Large intestine (tissue), 12 donors: ENCODE data around the gene CDC42BPB. TPM values are rescaled to one million over a fixed set of nuclear protein-coding genes. Genes with fewer than 3 reads are reported as not detected.

ENCODE experiments used
- DNase-seq, 2 donors: peaks; one replicate each; pipeline versions ENCODE4 v3.0.0 to v3.0.0-alpha.2; 2013
- H3K27ac ChIP-seq: one replicate; pipeline ENCODE4 v1.5.1; 2013; ENCODE audit warnings: low read length
- H3K27me3 ChIP-seq: 2 replicates; pipeline ENCODE4 v1.6.1; 2013; ENCODE audit warnings: low read length; ENCODE audit not compliant: control insufficient read depth, insufficient read depth
- H3K36me3 ChIP-seq: 2 replicates; pipeline ENCODE4 v1.6.1; 2013; ENCODE audit warnings: low read length; ENCODE audit not compliant: control insufficient read depth, insufficient read depth
- H3K4me1 ChIP-seq: one replicate; pipeline ENCODE4 v1.6.1; 2013; ENCODE audit warnings: low read length; ENCODE audit not compliant: control insufficient read depth, insufficient read depth
- H3K4me3 ChIP-seq: one replicate; pipeline ENCODE4 v1.5.1; 2013; ENCODE audit warnings: low read length
- H3K9me3 ChIP-seq: one replicate; pipeline ENCODE4 v1.6.1; 2013; ENCODE audit warnings: mild to moderate bottlenecking, low read depth, low read length, moderate library complexity; ENCODE audit not compliant: control insufficient read depth
- WGBS: methylation state at CpG from one replicate; pipeline ENCODE4 v1.1.5; 2013; ENCODE audit warnings: low lambda C conversion rate; ENCODE audit not compliant: insufficient coverage; 5-methylcytosine and 5-hydroxymethylcytosine counted together
- long read RNA-seq, 11 donors: transcript quantifications; one replicate each; lab custom pipeline, GENCODE V29; 2026
- polyA plus RNA-seq: library from polyadenylated mRNA; unstranded; fragments of 120-200 nt; gene quantifications from one replicate; pipeline ENCODE4 v1.2.1, GENCODE V29; 2013

The CDC42BPB gene, protein sequence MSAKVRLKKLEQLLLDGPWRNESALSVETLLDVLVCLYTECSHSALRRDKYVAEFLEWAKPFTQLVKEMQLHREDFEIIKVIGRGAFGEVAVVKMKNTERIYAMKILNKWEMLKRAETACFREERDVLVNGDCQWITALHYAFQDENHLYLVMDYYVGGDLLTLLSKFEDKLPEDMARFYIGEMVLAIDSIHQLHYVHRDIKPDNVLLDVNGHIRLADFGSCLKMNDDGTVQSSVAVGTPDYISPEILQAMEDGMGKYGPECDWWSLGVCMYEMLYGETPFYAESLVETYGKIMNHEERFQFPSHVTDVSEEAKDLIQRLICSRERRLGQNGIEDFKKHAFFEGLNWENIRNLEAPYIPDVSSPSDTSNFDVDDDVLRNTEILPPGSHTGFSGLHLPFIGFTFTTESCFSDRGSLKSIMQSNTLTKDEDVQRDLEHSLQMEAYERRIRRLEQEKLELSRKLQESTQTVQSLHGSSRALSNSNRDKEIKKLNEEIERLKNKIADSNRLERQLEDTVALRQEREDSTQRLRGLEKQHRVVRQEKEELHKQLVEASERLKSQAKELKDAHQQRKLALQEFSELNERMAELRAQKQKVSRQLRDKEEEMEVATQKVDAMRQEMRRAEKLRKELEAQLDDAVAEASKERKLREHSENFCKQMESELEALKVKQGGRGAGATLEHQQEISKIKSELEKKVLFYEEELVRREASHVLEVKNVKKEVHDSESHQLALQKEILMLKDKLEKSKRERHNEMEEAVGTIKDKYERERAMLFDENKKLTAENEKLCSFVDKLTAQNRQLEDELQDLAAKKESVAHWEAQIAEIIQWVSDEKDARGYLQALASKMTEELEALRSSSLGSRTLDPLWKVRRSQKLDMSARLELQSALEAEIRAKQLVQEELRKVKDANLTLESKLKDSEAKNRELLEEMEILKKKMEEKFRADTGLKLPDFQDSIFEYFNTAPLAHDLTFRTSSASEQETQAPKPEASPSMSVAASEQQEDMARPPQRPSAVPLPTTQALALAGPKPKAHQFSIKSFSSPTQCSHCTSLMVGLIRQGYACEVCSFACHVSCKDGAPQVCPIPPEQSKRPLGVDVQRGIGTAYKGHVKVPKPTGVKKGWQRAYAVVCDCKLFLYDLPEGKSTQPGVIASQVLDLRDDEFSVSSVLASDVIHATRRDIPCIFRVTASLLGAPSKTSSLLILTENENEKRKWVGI (N-terminal part only)
- polyA plus RNA-seq, result 72.5 TPM
- long read RNA-seq, donor 1, result 0 reads
- long read RNA-seq, donor 2, partial matches to known transcripts, result 11 of 11 reads
- long read RNA-seq, donor 2, other reads (novel, unspliced or antisense), result 0 of 11 reads
- long read RNA-seq, donor 3, result 0 reads
- long read RNA-seq, donor 4, result 0 reads
- long read RNA-seq, donor 5, full-length matches to known transcripts, result 2 of 2 reads
- long read RNA-seq, donor 5, partial matches to known transcripts, result 0 of 2 reads
- long read RNA-seq, donor 5, other reads (novel, unspliced or antisense), result 0 of 2 reads
- long read RNA-seq, donor 6, partial matches to known transcripts, result 8 of 8 reads
- long read RNA-seq, donor 6, other reads (novel, unspliced or antisense), result 0 of 8 reads
- long read RNA-seq, donor 7, partial matches to known transcripts, result 6 of 6 reads
- long read RNA-seq, donor 7, other reads (novel, unspliced or antisense), result 0 of 6 reads
- long read RNA-seq, donor 8, partial matches to known transcripts, result 98 of 99 reads
- long read RNA-seq, donor 8, other reads (novel, unspliced or antisense), result 0 of 99 reads
- long read RNA-seq, donor 9, partial matches to known transcripts, result 8 of 9 reads
- long read RNA-seq, donor 9, other reads (novel, unspliced or antisense), result 0 of 9 reads
- long read RNA-seq, donor 10, full-length matches to known transcripts, result 2 of 8 reads
- long read RNA-seq, donor 10, partial matches to known transcripts, result 6 of 8 reads
- long read RNA-seq, donor 10, other reads (novel, unspliced or antisense), result 0 of 8 reads
- long read RNA-seq, donor 11, result 0 reads

DNA sequence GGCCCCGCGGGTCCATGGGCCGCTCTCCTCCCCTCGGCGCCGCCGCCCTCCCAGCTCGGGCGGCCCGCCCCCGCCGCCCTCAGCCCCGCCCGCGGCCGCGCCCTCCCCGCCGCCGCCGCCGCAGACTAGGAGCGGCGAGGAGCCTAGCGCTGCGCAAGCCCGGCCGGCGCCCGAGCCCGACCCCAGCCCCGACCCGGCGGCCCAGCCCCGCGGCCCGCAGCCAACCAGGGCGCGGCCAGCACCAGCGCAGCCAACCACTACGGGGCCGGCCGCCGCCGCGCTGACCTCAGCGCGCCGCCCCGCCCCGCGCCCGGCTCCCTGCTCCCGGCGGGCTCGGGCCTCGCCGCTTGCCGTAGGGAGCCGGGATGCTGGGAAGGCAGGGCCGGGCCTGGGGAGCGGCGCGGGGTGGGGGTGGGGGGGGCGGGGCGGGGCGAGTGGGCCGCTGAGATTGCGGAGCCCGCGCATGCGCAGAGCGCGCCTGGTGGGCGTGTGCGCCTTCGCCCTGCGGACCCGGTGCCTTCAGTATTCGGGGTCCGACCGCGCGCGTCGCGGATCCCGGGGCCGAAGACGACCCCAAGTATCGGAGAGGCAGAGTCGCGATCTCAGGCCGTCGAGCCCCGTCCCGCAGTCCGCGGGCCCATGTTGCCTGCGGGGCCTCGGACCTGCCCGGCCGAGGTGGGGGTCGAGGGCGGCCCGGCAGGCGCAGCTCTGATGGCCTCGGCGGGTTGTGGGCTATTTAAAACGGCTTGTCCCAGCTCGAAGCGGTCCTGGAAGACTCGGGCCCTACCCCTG is at the start of gene CDC42BPB:
CDC42BPB (minus strand) TSS at position 178 of the 792 bp plus-strand sequence. CDS start 376 bp downstream, outside the sequence.
- no peaks in the 10 kb centered on the region for H3K9me3 ChIP-seq
- no CpG with 5 or more reads among the region's 113 CpGs for WGBS
- H3K4me1 ChIP-seq, result peaks cover 19% of the 10 kb centered on the region
- no peaks in the 10 kb centered on the region for H3K27me3 ChIP-seq
- H3K4me3 ChIP-seq, result peak within 1 kb of the TSS; percentile 91
- H3K27ac ChIP-seq, result peak within 1 kb of the TSS; percentile 89
- peak; percentile 92 to 96 for DNase-seq
- peaks cover 5% of the 10 kb centered on the region for H3K36me3 ChIP-seq

DNA sequence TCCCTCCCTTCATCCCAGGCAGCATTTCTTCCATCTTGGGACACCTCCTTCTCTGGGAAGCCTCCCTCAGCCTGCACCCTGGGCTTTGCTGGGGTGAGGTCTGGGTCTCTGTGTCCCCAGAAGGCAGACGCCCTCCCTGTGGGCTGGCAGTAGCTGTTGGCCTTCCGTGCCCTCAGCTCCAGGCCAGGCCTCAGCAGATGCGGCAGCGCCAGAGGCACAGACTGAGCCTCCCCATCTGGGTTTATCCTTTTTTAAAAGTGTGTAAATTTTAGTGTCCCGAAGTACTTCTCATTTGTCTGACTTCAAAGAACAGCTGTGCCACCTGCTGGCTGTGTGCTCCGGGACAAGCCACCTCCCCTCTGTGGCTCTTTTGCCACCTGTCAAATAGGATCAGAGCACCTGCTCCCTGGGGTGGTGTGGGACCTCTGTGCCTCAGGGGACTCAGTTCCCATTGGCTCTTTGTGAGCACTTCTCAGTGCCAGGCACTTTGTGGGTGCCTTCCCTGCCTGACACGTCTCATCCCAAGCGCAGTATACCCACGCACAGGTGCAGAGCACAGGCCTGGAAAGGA is 48.3 kb upstream of the CDC42BPB start:
- WGBS, result 80% methylated on average over 1 of the region's 9 CpGs
- Histone ChIP-seq H3K27ac (no peak overlapping the region), H3K4me3 (no peak overlapping the region), H3K9me3 (peaks cover 10% of the 10 kb centered on the region), H3K27me3 (peaks cover 32% of the 10 kb centered on the region), H3K36me3 (peaks cover 5% of the 10 kb centered on the region), H3K4me1 (peaks cover 43% of the 10 kb centered on the region)
- DNase-seq, result no peak

DNA sequence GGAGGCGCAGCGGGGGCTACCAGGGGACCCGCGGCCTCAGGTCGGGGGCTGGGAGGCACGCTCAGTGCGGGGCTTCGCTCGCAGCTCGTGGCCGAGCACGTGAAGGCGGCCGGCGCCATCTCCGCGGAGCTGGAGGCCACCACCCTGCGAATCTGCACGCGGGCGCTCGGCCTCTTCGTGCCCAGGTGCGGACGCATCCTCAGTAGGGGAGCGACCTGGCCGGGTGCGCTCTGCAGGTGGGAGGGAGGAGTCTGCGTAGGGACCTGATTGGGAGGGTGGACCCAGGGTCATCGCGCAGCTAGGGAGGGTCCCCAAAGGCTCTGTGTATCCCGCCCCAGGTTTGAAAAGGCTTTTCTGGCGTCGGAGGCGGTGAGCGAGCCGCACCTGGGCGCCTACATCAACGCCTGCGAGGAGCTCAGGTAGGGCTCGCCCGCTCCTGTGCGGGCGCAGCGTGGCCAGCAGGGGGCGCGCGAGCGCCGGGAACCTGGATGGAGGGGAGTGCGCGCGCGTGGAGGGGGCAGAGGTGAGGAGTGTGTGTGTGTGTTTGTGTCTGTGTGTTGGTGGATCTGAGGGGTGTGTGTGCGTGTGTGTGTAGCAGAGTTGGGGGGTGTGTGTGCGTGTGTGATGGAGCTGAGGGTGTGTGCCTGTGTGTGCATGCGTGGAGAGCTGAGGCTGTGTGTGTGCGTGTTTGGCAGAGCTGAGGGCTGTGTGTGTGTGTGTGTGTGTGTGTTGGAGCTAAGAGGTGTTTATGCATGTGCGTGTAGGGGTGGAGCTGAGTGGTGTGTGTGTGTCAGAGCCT is 47.5 kb upstream of the CDC42BPB start:
- no CpG with 5 or more reads among the region's 59 CpGs for WGBS
- H3K9me3 ChIP-seq, result peaks cover 10% of the 10 kb centered on the region
- peaks cover 32% of the 10 kb centered on the region for H3K27me3 ChIP-seq
- H3K4me3 ChIP-seq, result peak overlapping the region; percentile 32
- DNase-seq, result peak; percentile 70 to 76
- H3K36me3 ChIP-seq, result peaks cover 5% of the 10 kb centered on the region
- H3K27ac ChIP-seq, result no peak overlapping the region
- peaks cover 48% of the 10 kb centered on the region for H3K4me1 ChIP-seq

DNA sequence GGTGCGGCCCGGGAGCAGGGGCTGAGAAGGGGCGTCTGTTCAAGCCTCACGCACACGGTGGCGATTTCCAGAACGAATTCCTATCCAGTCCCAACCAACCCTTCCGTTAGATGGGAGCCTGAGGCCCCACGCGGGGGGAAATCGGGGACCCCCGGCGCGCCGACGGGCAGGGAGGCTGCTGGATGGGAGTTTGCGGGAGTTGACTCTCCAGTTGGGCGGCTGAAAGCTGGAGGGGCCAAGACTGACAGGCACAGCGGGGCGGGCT is 47.0 kb upstream of the CDC42BPB start:
- Histone ChIP-seq H3K9me3 (peaks cover 10% of the 10 kb centered on the region), H3K4me1 (peaks cover 53% of the 10 kb centered on the region)

DNA sequence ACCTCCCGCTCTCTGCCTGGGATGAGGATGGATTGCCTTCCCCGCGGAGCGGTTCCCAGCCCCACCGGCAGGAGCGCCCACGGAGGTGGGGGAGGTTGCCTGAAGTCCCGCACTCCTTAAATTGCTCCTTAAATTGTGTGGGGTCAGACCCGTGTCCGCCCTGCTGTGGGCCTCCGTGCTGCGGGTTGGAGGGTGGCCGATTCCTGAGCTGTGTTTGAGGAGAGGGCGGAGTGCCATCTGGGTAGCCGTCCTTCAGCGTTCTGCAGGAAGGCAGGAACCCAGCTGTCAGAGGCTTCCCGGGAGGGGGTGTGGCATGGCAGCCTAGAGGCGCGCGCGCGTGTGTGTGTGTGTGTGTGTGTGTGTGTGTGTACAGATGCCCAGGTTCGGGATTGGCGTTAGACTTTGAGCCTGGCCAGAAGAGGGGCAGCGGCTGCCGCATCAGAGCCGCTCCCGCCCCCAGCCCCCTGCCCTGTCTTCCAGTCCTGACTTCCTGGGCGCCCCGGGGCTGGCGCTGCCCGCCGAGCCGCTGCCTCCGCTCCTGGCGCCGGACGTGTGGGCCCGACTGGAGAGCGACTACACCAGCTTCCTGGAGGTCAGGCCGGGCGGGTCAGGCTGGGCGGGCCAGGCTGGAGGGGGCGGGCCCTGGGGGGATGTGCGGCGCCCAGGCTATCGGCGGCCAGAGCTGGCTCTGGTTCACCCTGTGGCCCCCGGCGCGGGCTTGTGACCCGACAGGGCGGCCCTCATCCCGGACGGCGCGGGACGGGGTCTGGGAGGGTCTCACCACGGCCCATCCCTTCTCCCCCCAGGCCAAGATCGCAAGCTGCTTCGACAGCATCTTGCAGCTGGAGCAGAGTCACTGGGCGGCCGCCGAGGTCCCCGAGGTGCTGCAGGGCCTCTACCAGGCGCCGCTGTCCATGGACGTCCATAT is 46.4 kb upstream of the CDC42BPB start:
- no peak overlapping the region for H3K27ac ChIP-seq
- DNase-seq, result peak in 1 of 2 donors; percentile 87

More for the DNA sequence above, 47.0 kb upstream of the CDC42BPB start:
- WGBS, result no CpG with 5 or more reads among the region's 20 CpGs
- no peak for DNase-seq
- Histone ChIP-seq H3K36me3 (peaks cover 5% of the 10 kb centered on the region), H3K27me3 (peaks cover 32% of the 10 kb centered on the region), H3K27ac (no peak overlapping the region), H3K4me3 (peak overlapping the region; percentile 4)

DNA sequence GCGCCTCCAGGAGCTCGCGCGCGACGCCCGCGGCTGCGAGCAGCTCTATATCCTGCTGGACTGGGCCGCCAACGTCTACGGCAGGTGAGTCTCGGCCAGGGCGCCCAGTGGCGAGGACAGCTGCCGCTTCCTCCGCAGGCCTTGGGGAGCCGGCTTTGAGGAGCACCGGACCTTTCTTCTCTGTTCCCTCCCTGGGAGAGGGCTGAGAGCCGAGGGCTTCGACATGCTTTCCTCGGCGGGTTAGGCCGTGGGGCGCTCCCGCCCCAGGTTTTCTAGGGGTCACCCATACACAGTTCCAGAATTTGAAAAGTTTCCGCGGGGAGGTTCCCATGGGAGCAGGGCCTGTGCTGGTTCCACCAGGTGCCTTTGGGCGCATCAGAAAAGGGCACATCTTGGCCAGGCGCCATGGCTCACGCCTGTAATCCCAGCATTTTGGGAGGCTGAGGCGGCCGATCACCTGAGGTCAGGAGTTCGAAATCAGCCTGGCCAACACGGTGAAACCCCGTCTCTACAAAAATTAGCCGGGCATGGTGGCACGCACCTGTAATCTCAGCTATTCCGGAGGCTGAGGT is 45.4 kb upstream of the CDC42BPB start:
- Histone ChIP-seq H3K4me3 (no peak overlapping the region), H3K27me3 (peaks cover 32% of the 10 kb centered on the region), H3K27ac (no peak overlapping the region), H3K9me3 (peaks cover 12% of the 10 kb centered on the region), H3K4me1 (peaks cover 66% of the 10 kb centered on the region), H3K36me3 (peaks cover 2% of the 10 kb centered on the region)
- no peak for DNase-seq
- no CpG with 5 or more reads among the region's 39 CpGs for WGBS

More for the DNA sequence above, 46.4 kb upstream of the CDC42BPB start:
- Histone ChIP-seq H3K4me1 (peaks cover 59% of the 10 kb centered on the region), H3K4me3 (peak overlapping the region; percentile 28), H3K9me3 (peaks cover 10% of the 10 kb centered on the region), H3K36me3 (peaks cover 5% of the 10 kb centered on the region), H3K27me3 (peaks cover 32% of the 10 kb centered on the region)
- WGBS, result no CpG with 5 or more reads among the region's 68 CpGs

DNA sequence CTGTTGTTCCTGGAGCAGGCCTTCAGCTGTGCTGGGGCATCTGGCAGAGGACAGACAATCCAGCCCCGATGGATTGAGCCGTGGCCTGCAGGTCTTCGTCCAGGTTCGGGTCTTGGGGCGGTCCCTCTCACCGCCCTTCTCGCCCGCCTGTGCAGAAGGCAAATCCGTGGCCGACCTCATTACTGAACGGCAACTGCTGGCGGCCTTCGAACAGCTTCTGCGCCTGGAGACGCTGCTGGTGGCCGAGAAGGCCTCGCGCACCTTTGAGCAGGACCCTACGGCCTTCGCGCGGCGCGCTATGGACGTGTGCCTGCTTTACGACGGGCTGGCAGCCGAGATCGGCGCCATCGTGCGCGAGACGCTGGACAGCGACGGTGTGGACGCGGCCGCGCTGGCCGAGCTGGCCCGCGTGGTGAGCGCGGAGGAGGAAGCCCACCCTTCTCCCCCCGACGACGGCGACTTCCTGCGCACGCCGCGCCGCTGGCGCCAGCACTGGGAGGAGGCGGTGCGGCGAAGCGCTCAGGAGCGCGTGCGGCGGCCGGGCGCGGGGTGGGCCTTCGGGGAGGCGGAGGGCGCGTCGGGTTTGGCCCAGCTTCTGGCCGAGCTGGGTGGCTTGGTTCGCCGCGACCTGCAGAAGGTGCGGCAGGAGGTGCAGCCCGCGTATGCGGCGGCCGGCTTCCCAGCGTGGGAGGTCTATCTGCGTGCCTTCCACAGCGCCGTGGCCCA is 44.8 kb upstream of the CDC42BPB start:
- WGBS, result no CpG with 5 or more reads among the region's 85 CpGs
- Histone ChIP-seq H3K27me3 (peaks cover 32% of the 10 kb centered on the region), H3K9me3 (peaks cover 12% of the 10 kb centered on the region), H3K4me3 (no peak overlapping the region), H3K36me3 (peaks cover 2% of the 10 kb centered on the region), H3K27ac (no peak overlapping the region), H3K4me1 (peaks cover 72% of the 10 kb centered on the region)
- no peak for DNase-seq
